Neuronal stem cell (in vitro differentiated cells): ENCODE results near the gene TIMM17A.

ENCODE experiments used
- DNase-seq: peaks from one replicate; pipeline ENCODE4 v3.0.0-alpha.2; 2013; ENCODE audit warnings: low spot score
- H2AFZ ChIP-seq: one replicate; pipeline ENCODE4 v1.6.1; 2013; ENCODE audit warnings: mild to moderate bottlenecking, low read length, inconsistent platforms
- H2AK5ac ChIP-seq: 2 replicates; pipeline ENCODE4 v1.6.1; 2013; ENCODE audit warnings: low read depth, mild to moderate bottlenecking, inconsistent platforms, low read length, moderate library complexity, mixed read lengths
- H2BK120ac ChIP-seq: 2 replicates; pipeline ENCODE4 v1.6.1; 2013; ENCODE audit warnings: low read depth, mild to moderate bottlenecking, inconsistent platforms, low read length, moderate library complexity, mixed read lengths
- H2BK12ac ChIP-seq: one replicate; pipeline ENCODE4 v1.6.1; 2013; ENCODE audit warnings: low read length, inconsistent platforms
- H2BK15ac ChIP-seq: 2 replicates; pipeline ENCODE4 v1.6.1; 2013; ENCODE audit warnings: mild to moderate bottlenecking, low read length, inconsistent platforms, mixed read lengths
- H2BK5ac ChIP-seq: one replicate; pipeline ENCODE4 v1.6.1; 2013; ENCODE audit warnings: inconsistent platforms, mild to moderate bottlenecking, low read length, moderate library complexity
- H3K14ac ChIP-seq: one replicate; pipeline ENCODE4 v1.6.1; 2013; ENCODE audit warnings: low read length, inconsistent platforms
- H3K18ac ChIP-seq: 2 replicates; pipeline ENCODE4 v1.6.1; 2013; ENCODE audit warnings: low read length, inconsistent platforms
- H3K23ac ChIP-seq: 2 replicates; pipeline ENCODE4 v1.6.1; 2013; ENCODE audit warnings: low read depth, mild to moderate bottlenecking, mixed read lengths, low read length, inconsistent platforms; ENCODE audit not compliant: poor library complexity
- H3K27ac ChIP-seq: replicated peaks from 3 replicates; pipeline ENCODE4 v1.5.1; 2013; ENCODE audit warnings: low read length, inconsistent platforms
- H3K27me3 ChIP-seq, 3 experiments: 2 replicates each; pipeline ENCODE4 v1.6.1; 2013; ENCODE audit warnings: low read length in 3 of 3, mild to moderate bottlenecking in 2 of 3, inconsistent platforms in 1 of 3, low read depth in 1 of 3, mixed read lengths in 1 of 3, moderate library complexity in 1 of 3; ENCODE audit not compliant: control insufficient read depth in 3 of 3, insufficient read depth in 3 of 3
- H3K36me3 ChIP-seq, 2 donors: replicated peaks in 1 of 2; 2 replicates each; pipeline ENCODE4 v1.6.1; 2013; ENCODE audit warnings: low read length in 2 of 2; ENCODE audit not compliant: control insufficient read depth in 2 of 2, insufficient read depth in 2 of 2
- H3K4ac ChIP-seq: 2 replicates; pipeline ENCODE4 v1.6.1; 2013; ENCODE audit warnings: inconsistent platforms, mild to moderate bottlenecking, low read length, moderate library complexity
- H3K4me1 ChIP-seq, 2 donors: 1 replicate in 1 of 2; 2 replicates in 1 of 2; pipeline ENCODE4 v1.6.1; 2013; ENCODE audit warnings: low read length in 2 of 2, low read depth in 1 of 2; ENCODE audit not compliant: control insufficient read depth in 2 of 2, insufficient read depth in 1 of 2
- H3K4me2 ChIP-seq: one replicate; pipeline ENCODE4 v1.6.1; 2013; ENCODE audit warnings: mild to moderate bottlenecking, low read length, inconsistent platforms; ENCODE audit not compliant: insufficient read depth, poor library complexity, severe bottlenecking
- H3K4me3 ChIP-seq, 2 donors: 2 replicates each; pipeline ENCODE4 v1.5.1; 2013; ENCODE audit warnings: low read length in 2 of 2, mild to moderate bottlenecking in 2 of 2, inconsistent platforms in 1 of 2, moderate library complexity in 1 of 2
- H3K79me1 ChIP-seq: one replicate; pipeline ENCODE4 v1.6.1; 2013; ENCODE audit warnings: low read depth, mild to moderate bottlenecking, inconsistent platforms, low read length, moderate library complexity
- H3K9ac ChIP-seq: one replicate; pipeline ENCODE4 v1.6.1; 2013; ENCODE audit warnings: mild to moderate bottlenecking, low read depth, low read length, inconsistent platforms; ENCODE audit not compliant: poor library complexity
- H3K9me3 ChIP-seq, 2 donors: replicated peaks in 1 of 2; 2 replicates each; pipeline versions ENCODE3 to v1.6.1; 2013; ENCODE audit warnings: low read length in 2 of 2, mild to moderate bottlenecking in 2 of 2, inconsistent platforms in 1 of 2, low read depth in 1 of 2, mixed read lengths in 1 of 2, moderate library complexity in 1 of 2; ENCODE audit not compliant: control insufficient read depth in 2 of 2, insufficient read depth in 1 of 2
- H4K8ac ChIP-seq: one replicate; pipeline ENCODE4 v1.6.1; 2013; ENCODE audit warnings: low read depth, mild to moderate bottlenecking, inconsistent platforms, low read length, moderate library complexity
- H4K91ac ChIP-seq: one replicate; pipeline ENCODE4 v1.6.1; 2013; ENCODE audit warnings: low read length, low read depth, mild to moderate bottlenecking, inconsistent platforms; ENCODE audit not compliant: poor library complexity
- WGBS, 2 donors: extraction: QIAGEN DNeasy Blood & Tissue Kit; methylation state at CpG; one replicate each; pipeline ENCODE4 v1.1.7; 2013; ENCODE audit warnings: missing lambda C conversion rate in 2 of 2, mixed read lengths in 1 of 2; ENCODE audit not compliant: insufficient read length in 2 of 2, insufficient replicate concordance in 1 of 2; ENCODE audit errors: extremely low coverage in 2 of 2; 5-methylcytosine and 5-hydroxymethylcytosine counted together

TIMM17A gene

DNA sequence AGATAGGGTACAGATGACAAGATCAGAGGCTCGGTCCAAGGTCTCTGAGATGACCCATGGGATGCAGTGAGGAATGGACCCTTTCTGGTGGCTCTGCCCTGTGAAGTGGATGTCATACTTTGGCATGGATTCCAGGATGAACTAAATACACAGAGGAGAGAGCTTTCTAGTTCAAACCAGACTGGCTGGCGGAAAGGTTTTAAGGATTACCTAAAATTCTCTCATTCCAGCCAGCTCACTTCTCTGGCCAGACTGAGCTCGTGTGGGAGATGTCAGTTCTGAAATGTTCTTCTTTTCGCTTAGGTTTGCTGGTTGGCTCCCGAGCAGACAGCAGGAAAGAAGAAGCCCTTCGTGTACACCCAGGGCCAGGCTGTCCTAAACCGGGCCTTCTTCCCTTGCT, 33.3 kb downstream of the TIMM17A start:
- no peak overlapping the region for H2AFZ ChIP-seq
- no peak overlapping the region for H2BK120ac ChIP-seq
- no peak overlapping the region for H3K9ac ChIP-seq
- H3K4me1 ChIP-seq: peaks cover 0 to 2% of the 10 kb centered on the region in 2 donors
- no peak overlapping the region for H3K14ac ChIP-seq
- H3K4me2 ChIP-seq: no peak overlapping the region
- H2BK5ac ChIP-seq: no peak overlapping the region
- H4K91ac ChIP-seq: no peak overlapping the region
- H2BK12ac ChIP-seq: no peak overlapping the region
- H3K27ac ChIP-seq: no peak overlapping the region
- no peak overlapping the region for H2BK15ac ChIP-seq
- H3K79me1 ChIP-seq: no peaks in the 10 kb centered on the region
- H3K36me3 ChIP-seq: peaks cover 14 to 56% of the 10 kb centered on the region in 2 donors
- no peak overlapping the region for H3K4ac ChIP-seq
- no peaks in the 10 kb centered on the region for H3K9me3 ChIP-seq
- no peak for DNase-seq
- no peak overlapping the region for H3K23ac ChIP-seq
- no peak overlapping the region for H4K8ac ChIP-seq
- H3K18ac ChIP-seq: no peak overlapping the region
- no peaks in the 10 kb centered on the region for H3K27me3 ChIP-seq
- no CpG with 5 or more reads among the region's 7 CpGs for WGBS, 2 donors
- no peak overlapping the region for H2AK5ac ChIP-seq
- H3K4me3 ChIP-seq: no peak overlapping the region

DNA sequence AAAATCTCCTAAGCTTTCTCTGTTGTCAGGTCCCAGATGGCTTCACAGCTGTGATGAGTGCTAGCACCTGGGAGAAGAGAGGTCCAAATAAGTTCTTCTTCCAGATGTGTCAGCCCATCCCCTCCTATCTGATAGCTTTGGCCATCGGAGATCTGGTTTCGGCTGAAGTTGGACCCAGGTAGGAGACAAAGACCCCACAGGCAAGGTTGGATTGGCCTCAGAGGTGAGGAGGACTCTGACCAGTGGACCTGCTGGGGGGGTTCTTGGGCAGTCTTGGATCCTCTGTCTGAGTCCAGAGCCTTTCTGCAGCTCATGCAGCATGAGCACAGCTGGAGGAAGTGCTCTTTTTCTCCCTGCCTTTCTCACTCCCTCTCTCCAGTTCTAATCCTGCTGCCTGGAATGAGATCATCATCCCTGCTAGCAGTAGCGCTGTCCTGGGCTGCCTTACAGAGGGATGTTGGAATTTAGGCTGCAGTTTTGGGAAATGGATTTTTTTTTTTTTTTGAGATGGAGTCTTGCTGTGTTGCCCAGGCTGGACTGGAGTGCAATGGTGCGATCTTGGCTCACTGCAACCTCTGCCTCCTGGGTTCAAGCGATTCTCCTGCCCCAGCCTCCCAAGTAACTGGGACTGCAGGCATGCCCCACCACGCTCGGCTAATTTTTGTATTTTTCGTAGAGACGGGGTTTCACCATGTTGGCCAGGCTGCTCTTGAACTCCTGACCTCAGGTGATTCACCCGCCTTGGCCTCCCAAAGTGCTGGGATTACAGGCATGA, 34.2 kb downstream of the TIMM17A start:
- H3K14ac ChIP-seq: no peak overlapping the region
- no peak overlapping the region for H2AFZ ChIP-seq
- no peak overlapping the region for H2BK12ac ChIP-seq
- H3K4ac ChIP-seq: no peak overlapping the region
- H3K4me3 ChIP-seq: no peak overlapping the region
- no peak overlapping the region for H4K8ac ChIP-seq
- H3K27ac ChIP-seq: no peak overlapping the region
- H2BK15ac ChIP-seq: no peak overlapping the region
- H3K18ac ChIP-seq: no peak overlapping the region
- H3K23ac ChIP-seq: no peak overlapping the region
- H2BK120ac ChIP-seq: no peak overlapping the region
- no peak overlapping the region for H3K9ac ChIP-seq
- H3K9me3 ChIP-seq: no peaks in the 10 kb centered on the region
- no CpG with 5 or more reads among the region's 10 CpGs for WGBS, 2 donors
- peaks cover 16 to 65% of the 10 kb centered on the region in 2 donors for H3K36me3 ChIP-seq
- H4K91ac ChIP-seq: no peak overlapping the region
- H3K27me3 ChIP-seq: no peaks in the 10 kb centered on the region
- H3K4me2 ChIP-seq: no peak overlapping the region
- no peaks in the 10 kb centered on the region for H3K79me1 ChIP-seq
- H3K4me1 ChIP-seq: peaks cover 0 to 2% of the 10 kb centered on the region in 2 donors
- DNase-seq: no peak
- no peak overlapping the region for H2BK5ac ChIP-seq
- H2AK5ac ChIP-seq: no peak overlapping the region

DNA sequence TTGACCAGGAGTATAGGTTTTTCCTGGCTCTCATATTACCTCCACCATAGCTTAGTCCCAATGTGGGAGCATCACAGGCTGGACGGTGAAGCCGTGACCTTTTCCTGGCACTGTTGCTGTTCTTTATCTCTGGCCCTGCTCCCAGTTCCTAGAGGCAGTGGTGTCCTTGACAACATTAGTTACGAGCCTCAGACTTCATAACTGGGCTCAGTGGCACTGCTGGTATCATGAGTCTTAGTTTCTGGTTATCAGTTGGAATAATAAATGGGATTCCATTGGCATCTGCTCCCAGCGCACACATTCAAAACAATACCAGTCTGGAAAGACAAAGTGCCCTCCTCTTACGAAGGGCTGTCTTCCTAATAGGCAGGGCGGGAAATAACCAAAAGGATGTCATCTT, 35.1 kb downstream of the TIMM17A start:
- no CpG with 5 or more reads among the region's 6 CpGs for WGBS, 2 donors
- Histone ChIP-seq H3K4ac (no peak overlapping the region), H3K23ac (no peak overlapping the region), H3K4me2 (no peak overlapping the region), H4K8ac (no peak overlapping the region), H3K18ac (no peak overlapping the region), H3K27ac (no peak overlapping the region), H3K4me3 (no peak overlapping the region), H2BK12ac (no peak overlapping the region), H3K14ac (no peak overlapping the region), H2BK15ac (no peak overlapping the region), H2BK120ac (no peak overlapping the region), H3K4me1 (peaks cover 0 to 2% of the 10 kb centered on the region in 2 donors), H3K27me3 (no peaks in the 10 kb centered on the region), H3K9me3 (no peaks in the 10 kb centered on the region), H2BK5ac (no peak overlapping the region), H3K9ac (no peak overlapping the region), H2AK5ac (no peak overlapping the region), H4K91ac (no peak overlapping the region), H3K79me1 (no peaks in the 10 kb centered on the region), H3K36me3 (peaks cover 16 to 74% of the 10 kb centered on the region in 2 donors), H2AFZ (no peak overlapping the region)
- no peak for DNase-seq

DNA sequence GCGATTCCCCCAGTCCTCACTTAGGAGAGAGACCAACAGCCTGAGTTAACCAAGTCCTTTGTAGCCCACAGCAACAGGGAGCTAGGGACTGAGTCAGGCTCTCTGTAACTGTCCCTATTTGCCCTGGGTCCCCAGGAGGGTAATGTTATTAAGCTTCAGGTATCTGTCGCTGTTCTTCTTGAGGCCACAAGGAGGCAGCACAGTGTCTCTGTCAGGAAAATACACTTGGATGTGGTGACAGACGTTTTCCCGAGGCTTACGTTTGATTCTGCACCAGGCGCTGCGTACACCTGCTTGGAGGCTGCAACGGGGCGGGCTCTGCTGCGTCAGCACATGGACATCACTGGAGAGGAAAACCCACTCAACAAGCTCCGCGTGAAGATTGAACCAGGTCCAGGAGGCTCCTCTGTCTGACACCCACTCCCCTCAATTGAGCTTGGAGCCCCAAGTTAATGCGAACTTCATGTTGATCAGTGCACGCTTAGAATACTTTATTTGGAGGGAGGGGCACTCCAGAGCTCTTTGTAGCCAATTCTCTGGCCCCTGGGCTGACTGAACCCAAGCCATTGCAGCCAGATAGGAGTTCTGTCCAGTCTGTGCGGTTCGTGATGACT, 44.4 kb downstream of the TIMM17A start:
- Histone ChIP-seq H3K36me3 (peaks cover 44 to 83% of the 10 kb centered on the region in 2 donors), H4K91ac (no peak overlapping the region), H2AFZ (no peak overlapping the region), H2BK5ac (no peak overlapping the region), H3K23ac (no peak overlapping the region), H3K4ac (no peak overlapping the region), H3K9me3 (no peaks in the 10 kb centered on the region), H3K4me1 (peaks cover 0 to 3% of the 10 kb centered on the region in 2 donors), H3K27me3 (no peaks in the 10 kb centered on the region), H2BK120ac (no peak overlapping the region), H3K14ac (no peak overlapping the region), H3K4me2 (no peak overlapping the region), H3K18ac (no peak overlapping the region), H4K8ac (no peak overlapping the region), H2BK12ac (no peak overlapping the region), H2BK15ac (no peak overlapping the region), H2AK5ac (no peak overlapping the region), H3K4me3 (no peak overlapping the region), H3K79me1 (no peaks in the 10 kb centered on the region), H3K27ac (no peak overlapping the region), H3K9ac (no peak overlapping the region)
- no CpG with 5 or more reads among the region's 16 CpGs for WGBS, 2 donors
- no peak for DNase-seq
